VCaP (cell line): ENCODE data around the gene IGFBP1.
A peak's percentile ranks its signal among the peaks of the same experiment; 100 is the strongest.

Experiments
- H3K27ac ChIP-seq: fragments of 450-650 bp; 2 replicates; pipeline ENCODE4 v1.5.1; 2017
- CTCF ChIP-seq: fragments of 450-650 bp; conservative IDR thresholded peaks from 2 replicates; pipeline ENCODE4 v1.5.1; 2017; ENCODE audit warnings: mild to moderate bottlenecking, moderate library complexity

IGFBP1 gene

GRCh38 chr7:45886931-45887667 is 1.2 kb upstream of the IGFBP1 start:
- TF ChIP-seq CTCF: no peak
- no peak overlapping the region for H3K27ac ChIP-seq

- TF ChIP-seq CTCF: no peak
- peak overlapping the region; percentile 40; the same call in 1 of the 2 replicates for H3K27ac ChIP-seq
Measured at GRCh38 chr7:45888993-45889366, 692 bp downstream of the IGFBP1 start.

GRCh38 chr7:45889367-45890067 is 1.2 kb downstream of the IGFBP1 start:
- H3K27ac ChIP-seq: peak overlapping the region; percentile 40; the same call in 1 of the 2 replicates
- no peak for TF ChIP-seq CTCF

GRCh38 chr7:45890125-45890901 is 2.0 kb downstream of the IGFBP1 start:
- no peak for TF ChIP-seq CTCF
- H3K27ac ChIP-seq: no peak overlapping the region

- TF ChIP-seq CTCF: peak; percentile 96
- no peak overlapping the region for H3K27ac ChIP-seq
Measured at GRCh38 chr7:45890902-45891461, 2.7 kb downstream of the IGFBP1 start.

GRCh38 chr7:45891462-45892402 is 3.4 kb downstream of the IGFBP1 start:
- no peak; the same call in 1 of the 2 replicates for TF ChIP-seq CTCF
- no peak overlapping the region for H3K27ac ChIP-seq
